Hepatocyte (in vitro differentiated cells): ENCODE measurements around the gene CD81. TPM values are rescaled to one million over a fixed set of nuclear protein-coding genes. Genes with fewer than 3 reads are reported as not detected.

Source experiments
- DNase-seq: peaks from one replicate; pipeline ENCODE4 v3.0.0-alpha.2; 2016; ENCODE audit warnings: low spot score
- H2AFZ ChIP-seq: fragments of 200-600 bp; sonication (generic); 2 replicates; pipeline ENCODE4 v1.6.0; 2016; ENCODE audit warnings: antibody characterized with exemption, mild to moderate bottlenecking
- H3K27ac ChIP-seq: fragments of 200-600 bp; sonication (generic); 2 replicates; pipeline ENCODE4 v1.5.1; 2016; ENCODE audit warnings: mild to moderate bottlenecking
- H3K27me3 ChIP-seq: fragments of 200-600 bp; sonication (generic); 2 replicates; pipeline ENCODE4 v1.6.1; 2016
- H3K36me3 ChIP-seq: fragments of 200-600 bp; sonication (generic); replicated peaks from 2 replicates; pipeline ENCODE4 v1.5.1; 2016; ENCODE audit warnings: low read depth; ENCODE audit not compliant: insufficient read depth
- H3K4me1 ChIP-seq: fragments of 200-600 bp; sonication (generic); 2 replicates; pipeline ENCODE4 v1.5.1; 2016; ENCODE audit warnings: mild to moderate bottlenecking, moderate library complexity; ENCODE audit not compliant: insufficient read depth
- H3K4me2 ChIP-seq: fragments of 200-600 bp; sonication (generic); 2 replicates; pipeline ENCODE4 v1.6.0; 2016
- H3K4me3 ChIP-seq: fragments of 200-600 bp; sonication (generic); 2 replicates; pipeline ENCODE4 v1.5.1; 2016; ENCODE audit warnings: mild to moderate bottlenecking
- H3K79me2 ChIP-seq: fragments of 200-600 bp; sonication (generic); 2 replicates; pipeline ENCODE4 v1.6.0; 2017; ENCODE audit warnings: mild to moderate bottlenecking
- H3K9me2 ChIP-seq: fragments of 200-600 bp; sonication (generic); replicated peaks from 2 replicates; pipeline ENCODE4 v1.6.0; 2017; ENCODE audit warnings: mild to moderate bottlenecking; ENCODE audit not compliant: insufficient read depth
- H3K9me3 ChIP-seq: fragments of 200-600 bp; sonication (generic); 2 replicates; pipeline ENCODE4 v1.5.1; 2016; ENCODE audit warnings: low read depth, mild to moderate bottlenecking
- H4K20me1 ChIP-seq: fragments of 200-600 bp; sonication (generic); 2 replicates; pipeline ENCODE4 v1.6.0; 2016; ENCODE audit warnings: mild to moderate bottlenecking; ENCODE audit not compliant: insufficient read depth, poor library complexity, severe bottlenecking
- EZH2 ChIP-seq: fragments of 200-600 bp; sonication (generic); IDR thresholded peaks from 2 replicates; pipeline ENCODE4 v1.6.1; 2016; ENCODE audit warnings: antibody characterized with exemption, mild to moderate bottlenecking, borderline replicate concordance
- EZH2phosphoT487 ChIP-seq: fragments of 200-600 bp; sonication (generic); IDR thresholded peaks from one replicate; pipeline ENCODE4 v1.6.1; 2018; ENCODE audit warnings: antibody characterized with exemption, mild to moderate bottlenecking, low read depth, moderate library complexity; ENCODE audit not compliant: unreplicated experiment, severe bottlenecking
- WGBS: methylation state at CpG from one replicate; pipeline ENCODE4 v1.1.6; 2016; ENCODE audit warnings: low lambda C conversion rate; ENCODE audit errors: missing lambda C conversion rate; 5-methylcytosine and 5-hydroxymethylcytosine counted together
- polyA plus RNA-seq: library from polyadenylated mRNA; unstranded; fragments of >200 nt; fragmentation: Nextera tagmentation; extraction: Ambion mirVana; gene quantifications from 2 replicates; pipeline ENCODE4 v1.2.1, GENCODE V29; 2016
- total RNA-seq: library from RNA; depleted of rRNA; stranded (reverse); fragments of >200 nt; gene quantifications from 2 replicates; pipeline ENCODE4 v1.2.3, GENCODE V29; 2014
- TF ChIP-seq, protein P1 (sequence below): fragments of 200-600 bp; sonication (generic); IDR thresholded peaks from 2 replicates; pipeline ENCODE4 v1.5.1; 2016; ENCODE audit warnings: antibody characterized with exemption, mild to moderate bottlenecking; ENCODE audit not compliant: poor library complexity

The CD81 gene
- total and polyA plus RNA-seq, 2 experiments from 2014 or later: 233 to 472 TPM

DNA sequence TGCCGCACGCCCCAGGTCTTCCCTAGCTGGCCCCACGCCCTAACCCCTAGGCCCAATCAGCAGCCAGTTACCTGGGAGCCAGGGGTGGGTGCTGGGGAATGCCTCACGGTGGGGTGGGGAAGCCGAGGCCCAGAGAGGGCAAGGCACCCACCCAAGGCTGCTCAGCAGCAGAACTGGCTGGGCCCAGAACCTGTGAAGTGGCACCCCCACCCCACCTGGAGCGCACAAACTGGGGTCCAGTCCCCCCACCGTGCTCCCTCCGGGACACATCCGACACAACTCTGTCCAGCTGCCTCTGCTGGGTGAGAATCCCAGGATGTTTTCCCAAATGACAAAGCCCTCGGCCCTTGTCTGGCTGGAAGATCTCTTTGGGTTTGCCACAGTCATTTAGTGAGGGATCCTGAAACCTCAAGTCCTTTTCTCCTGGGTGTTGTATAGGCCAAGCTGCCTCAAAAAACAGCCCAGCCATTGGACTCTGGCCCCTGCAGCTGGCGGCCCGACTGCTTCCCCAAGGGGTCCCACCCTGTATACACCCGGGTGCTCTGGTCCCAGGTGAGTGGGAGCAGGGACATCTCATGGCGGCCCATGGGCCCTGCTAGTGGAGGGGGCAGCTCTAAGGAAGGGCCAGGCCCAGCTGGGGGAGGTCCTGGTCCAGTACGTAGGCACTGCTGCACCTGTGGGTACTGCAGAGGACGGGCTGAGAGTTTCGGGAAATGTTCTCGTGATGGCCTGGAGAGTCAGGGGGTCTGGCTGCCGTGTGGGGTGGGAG is 44.3 kb downstream of the CD81 start:
- H3K4me1 ChIP-seq: no peaks in the 10 kb centered on the region
- H3K36me3 ChIP-seq: no peaks in the 10 kb centered on the region
- H3K79me2 ChIP-seq: no peaks in the 10 kb centered on the region
- H3K9me2 ChIP-seq: no peaks in the 10 kb centered on the region
- no peaks in the 10 kb centered on the region for H3K27me3 ChIP-seq
- no peak overlapping the region for H3K4me3 ChIP-seq
- H3K9me3 ChIP-seq: no peaks in the 10 kb centered on the region
- no peak overlapping the region for H3K4me2 ChIP-seq
- H4K20me1 ChIP-seq: no peaks in the 10 kb centered on the region
- 90% methylated on average over 17 of the region's 19 CpGs for WGBS
- H3K27ac ChIP-seq: no peak overlapping the region
- no peak for DNase-seq
- no peak overlapping the region for H2AFZ ChIP-seq
- TF ChIP-seq EZH2phosphoT487 (no peak), EZH2 (no peak)
- TF ChIP-seq, protein P1, sequence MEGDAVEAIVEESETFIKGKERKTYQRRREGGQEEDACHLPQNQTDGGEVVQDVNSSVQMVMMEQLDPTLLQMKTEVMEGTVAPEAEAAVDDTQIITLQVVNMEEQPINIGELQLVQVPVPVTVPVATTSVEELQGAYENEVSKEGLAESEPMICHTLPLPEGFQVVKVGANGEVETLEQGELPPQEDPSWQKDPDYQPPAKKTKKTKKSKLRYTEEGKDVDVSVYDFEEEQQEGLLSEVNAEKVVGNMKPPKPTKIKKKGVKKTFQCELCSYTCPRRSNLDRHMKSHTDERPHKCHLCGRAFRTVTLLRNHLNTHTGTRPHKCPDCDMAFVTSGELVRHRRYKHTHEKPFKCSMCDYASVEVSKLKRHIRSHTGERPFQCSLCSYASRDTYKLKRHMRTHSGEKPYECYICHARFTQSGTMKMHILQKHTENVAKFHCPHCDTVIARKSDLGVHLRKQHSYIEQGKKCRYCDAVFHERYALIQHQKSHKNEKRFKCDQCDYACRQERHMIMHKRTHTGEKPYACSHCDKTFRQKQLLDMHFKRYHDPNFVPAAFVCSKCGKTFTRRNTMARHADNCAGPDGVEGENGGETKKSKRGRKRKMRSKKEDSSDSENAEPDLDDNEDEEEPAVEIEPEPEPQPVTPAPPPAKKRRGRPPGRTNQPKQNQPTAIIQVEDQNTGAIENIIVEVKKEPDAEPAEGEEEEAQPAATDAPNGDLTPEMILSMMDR: no peak

DNA sequence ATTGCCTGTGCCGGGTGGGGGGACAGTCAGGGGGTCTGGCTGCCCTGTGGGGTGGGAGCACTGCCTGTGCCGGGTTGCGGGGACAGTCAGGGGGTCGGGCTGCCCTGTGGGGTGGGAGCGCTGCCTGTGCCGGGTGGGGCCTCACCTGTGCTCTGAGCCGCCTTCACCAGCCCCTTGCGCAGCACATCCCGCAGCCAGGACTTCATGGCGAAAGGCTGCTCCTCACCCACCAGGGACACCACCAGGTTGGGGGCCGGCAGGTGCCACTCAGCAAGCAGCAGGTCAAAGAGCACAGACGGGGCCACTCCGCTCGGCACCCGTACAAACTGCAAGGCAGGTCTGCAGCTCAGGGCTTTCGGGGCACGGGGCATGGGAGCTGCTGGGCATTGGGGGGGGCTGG is 44.9 kb downstream of the CD81 start:
- Histone ChIP-seq H3K4me1 (no peaks in the 10 kb centered on the region), H3K27ac (no peak overlapping the region), H3K4me3 (no peak overlapping the region), H3K9me3 (no peaks in the 10 kb centered on the region), H4K20me1 (no peaks in the 10 kb centered on the region), H3K79me2 (no peaks in the 10 kb centered on the region), H3K27me3 (no peaks in the 10 kb centered on the region), H3K36me3 (no peaks in the 10 kb centered on the region), H3K4me2 (no peak overlapping the region), H2AFZ (no peak overlapping the region), H3K9me2 (no peaks in the 10 kb centered on the region)
- 92% methylated on average over 13 of the region's 17 CpGs for WGBS
- DNase-seq: no peak
- TF ChIP-seq, protein P1: no peak
- TF ChIP-seq EZH2 (no peak), EZH2phosphoT487 (no peak)

DNA sequence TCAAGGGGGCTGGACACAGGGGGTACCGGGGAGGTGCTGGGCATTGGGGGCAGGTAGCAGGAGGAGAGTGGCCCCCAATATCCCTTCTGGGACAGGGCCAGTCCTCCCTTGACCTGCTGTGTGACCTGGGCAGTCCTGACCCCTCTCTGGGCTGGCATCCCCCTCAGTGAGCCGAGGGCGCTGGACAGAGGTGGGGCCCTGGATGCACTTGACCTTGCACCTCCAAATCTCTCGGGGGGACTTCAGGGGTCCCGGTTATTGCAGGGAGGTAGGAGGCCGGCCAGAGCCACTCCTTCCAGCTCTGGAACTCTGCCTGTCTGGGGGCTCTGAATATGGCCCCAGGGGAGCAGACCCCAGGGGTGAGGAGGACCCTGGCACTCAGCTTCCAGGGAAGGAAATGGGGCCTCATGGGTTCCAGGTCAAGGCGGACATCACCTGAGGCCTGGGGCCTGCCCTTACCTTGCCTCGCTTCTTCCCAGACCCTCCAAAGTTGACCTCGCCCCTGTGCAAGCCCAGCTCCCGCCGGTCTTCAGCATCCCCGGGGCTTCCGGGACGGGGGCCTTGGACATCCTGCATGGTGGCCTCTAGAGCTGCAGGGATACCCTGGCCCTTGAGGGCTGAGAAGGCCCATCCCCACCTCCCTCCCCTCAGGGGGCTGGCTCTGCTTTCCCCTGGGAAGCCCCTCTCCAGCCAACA is 45.5 kb downstream of the CD81 start:
- H3K27ac ChIP-seq: no peak overlapping the region
- no peaks in the 10 kb centered on the region for H3K9me2 ChIP-seq
- no peak overlapping the region for H2AFZ ChIP-seq
- no peak overlapping the region for H3K4me2 ChIP-seq
- no peaks in the 10 kb centered on the region for H3K79me2 ChIP-seq
- 87% methylated on average over 14 of the region's 14 CpGs for WGBS
- no peaks in the 10 kb centered on the region for H3K27me3 ChIP-seq
- H3K36me3 ChIP-seq: no peaks in the 10 kb centered on the region
- H3K4me1 ChIP-seq: no peaks in the 10 kb centered on the region
- H4K20me1 ChIP-seq: no peaks in the 10 kb centered on the region
- H3K4me3 ChIP-seq: no peak overlapping the region
- TF ChIP-seq, protein P1: no peak
- no peak for DNase-seq
- H3K9me3 ChIP-seq: no peaks in the 10 kb centered on the region
